H1 (cell line): ENCODE data around the gene ST8SIA2. TPM values are rescaled to one million over a fixed set of nuclear protein-coding genes. Genes with fewer than 3 reads are reported as not detected.

Experiments used
- CTCF ChIA-PET: fragments of 300-600 bp; sonication (Branson Sonifier 250); formaldehyde crosslinking; loops from one replicate; lab custom pipeline; 2021; ENCODE audit not compliant: partially characterized antibody; lab: Charles Lee
- POLR2A ChIA-PET: fragments of 300-600 bp; sonication (Branson Sonifier 250); formaldehyde crosslinking; loops from one replicate; lab custom pipeline; 2021; ENCODE audit warnings: inconsistent platforms; ENCODE audit not compliant: partially characterized antibody; lab: Charles Lee
- DNase-seq, 2 experiments: peaks; one replicate each; pipeline versions ENCODE4 v3.0.0 to v3.0.0-alpha.2; 2010 to 2022; ENCODE audit warnings: low spot score in 2 of 2, low read depth in 1 of 2, mixed read lengths in 1 of 2
- FAIRE-seq: peaks from 2 replicates; lab custom pipeline; 2011; peaks lifted over from hg19 to GRCh38; lab: Jason Lieb, UNC
- H2AFZ ChIP-seq: 2 replicates; pipeline ENCODE4 v1.8.1; 2012; ENCODE audit warnings: low read length, inconsistent platforms
- H2AK5ac ChIP-seq: 2 replicates; pipeline ENCODE4 v1.6.1; 2013; ENCODE audit warnings: low read depth, low read length
- H2BK120ac ChIP-seq: replicated peaks from 2 replicates; pipeline ENCODE3; 2013; ENCODE audit warnings: low read depth, low read length, inconsistent platforms
- H2BK12ac ChIP-seq: 2 replicates; pipeline ENCODE4 v1.6.1; 2013; ENCODE audit warnings: low read depth, low read length
- H2BK15ac ChIP-seq: 2 replicates; pipeline ENCODE4 v1.6.1; 2013; ENCODE audit warnings: low read length
- H2BK20ac ChIP-seq: 2 replicates; pipeline ENCODE4 v1.6.1; 2013; ENCODE audit warnings: low read length
- H2BK5ac ChIP-seq: 2 replicates; pipeline ENCODE4 v1.6.1; 2013; ENCODE audit warnings: low read depth, low read length
- H3K14ac ChIP-seq: 2 replicates; pipeline ENCODE4 v1.6.1; 2013; ENCODE audit warnings: inconsistent platforms; ENCODE audit not compliant: insufficient read length
- H3K18ac ChIP-seq: 2 replicates; pipeline ENCODE4 v1.6.1; 2013; ENCODE audit warnings: low read length; ENCODE audit errors: extremely low read depth
- H3K23ac ChIP-seq: 2 replicates; pipeline ENCODE4 v1.6.1; 2013; ENCODE audit warnings: inconsistent platforms; ENCODE audit not compliant: insufficient read length
- H3K23me2 ChIP-seq: 2 replicates; pipeline ENCODE4 v1.6.1; 2013; ENCODE audit warnings: low read depth, low read length
- H3K27ac ChIP-seq: 2 replicates; pipeline ENCODE4 v1.6.1; 2011; ENCODE audit warnings: low read depth, low read length, inconsistent platforms
- H3K27me3 ChIP-seq, 4 experiments: replicated peaks in 1 of 4; 1 replicate in 1 of 4; 2 replicates in 3 of 4; pipeline versions ENCODE4 v1.6.1 to v1.8.1; 2011 to 2013; ENCODE audit warnings: low read length in 3 of 4, mild to moderate bottlenecking in 3 of 4, inconsistent platforms in 2 of 4, mixed read lengths in 2 of 4, moderate library complexity in 1 of 4; ENCODE audit not compliant: control insufficient read depth in 3 of 4, insufficient read depth in 3 of 4; ENCODE audit errors: extremely low read depth in 1 of 4
- H3K36me3 ChIP-seq, 4 experiments: 2 replicates each; pipeline versions ENCODE4 v1.6.1 to v1.8.1; 2011 to 2013; ENCODE audit warnings: mild to moderate bottlenecking in 4 of 4, low read length in 3 of 4, moderate library complexity in 2 of 4, control low read depth in 1 of 4, inconsistent platforms in 1 of 4; ENCODE audit not compliant: insufficient read depth in 4 of 4, control insufficient read depth in 2 of 4
- H3K4ac ChIP-seq: replicated peaks from 2 replicates; pipeline ENCODE3; 2013; ENCODE audit warnings: low read length, low read depth, mixed read lengths, inconsistent platforms; ENCODE audit not compliant: insufficient read length
- H3K4me1 ChIP-seq, 4 experiments: replicated peaks in 1 of 4; 1 replicate in 1 of 4; 2 replicates in 3 of 4; pipeline versions ENCODE4 v1.6.1 to v1.8.1; 2011 to 2013; ENCODE audit warnings: low read length in 3 of 4, inconsistent platforms in 2 of 4, mixed read lengths in 1 of 4; ENCODE audit not compliant: insufficient read depth in 4 of 4, control insufficient read depth in 3 of 4
- H3K4me2 ChIP-seq, 2 experiments: 2 replicates each; pipeline versions ENCODE4 v1.6.1 to v1.8.1; 2011 to 2013; ENCODE audit warnings: low read depth in 2 of 2, low read length in 2 of 2, control low read depth in 1 of 2, inconsistent platforms in 1 of 2, mild to moderate bottlenecking in 1 of 2; ENCODE audit not compliant: insufficient read depth in 1 of 2
- H3K4me3 ChIP-seq, 4 experiments: fragments of 200-600, 300-600 bp in 1 of 4; sonication (generic), shearing (Covaris generic), sonication (Bioruptor Twin) in 1 of 4; 2 replicates each; pipeline versions ENCODE4 v1.5.1 to v1.8.1; 2011 to 2016; ENCODE audit warnings: low read length in 4 of 4, low read depth in 3 of 4, control low read depth in 2 of 4, inconsistent platforms in 2 of 4, mild to moderate bottlenecking in 2 of 4, mixed read lengths in 1 of 4, moderate library complexity in 1 of 4; ENCODE audit not compliant: insufficient read depth in 2 of 4; ENCODE audit errors: extremely low read depth in 1 of 4
- H3K56ac ChIP-seq: replicated peaks from 2 replicates; pipeline ENCODE3; 2013; ENCODE audit warnings: low read depth, mild to moderate bottlenecking, mixed read lengths, low read length, inconsistent platforms; ENCODE audit not compliant: insufficient read length
- H3K79me1 ChIP-seq: 2 replicates; pipeline ENCODE4 v1.6.1; 2013; ENCODE audit warnings: low read depth, low read length, control low read depth
- H3K79me2 ChIP-seq, 2 experiments: 2 replicates each; pipeline versions ENCODE4 v1.6.1 to v1.8.1; 2012 to 2013; ENCODE audit warnings: low read length in 2 of 2, mild to moderate bottlenecking in 2 of 2, inconsistent platforms in 1 of 2; ENCODE audit not compliant: insufficient read depth in 2 of 2, control insufficient read depth in 1 of 2
- H3K9ac ChIP-seq, 4 experiments: replicated peaks in 1 of 4; 1 replicate in 1 of 4; 2 replicates in 3 of 4; pipeline versions ENCODE4 v1.6.1 to v1.8.1; 2011 to 2013; ENCODE audit warnings: low read depth in 3 of 4, low read length in 3 of 4, control low read depth in 2 of 4, mild to moderate bottlenecking in 2 of 4, moderate library complexity in 2 of 4, inconsistent platforms in 1 of 4; ENCODE audit errors: extremely low read depth in 1 of 4
- H3K9me3 ChIP-seq, 2 experiments: 2 replicates each; pipeline versions ENCODE4 v1.6.1 to v1.8.1; 2012 to 2013; ENCODE audit warnings: mild to moderate bottlenecking in 2 of 2, moderate library complexity in 2 of 2, control low read depth in 1 of 2, inconsistent platforms in 1 of 2, low read depth in 1 of 2, low read length in 1 of 2, mixed read lengths in 1 of 2; ENCODE audit not compliant: insufficient read depth in 2 of 2
- H4K20me1 ChIP-seq, 2 experiments: replicated peaks in 1 of 2; 2 replicates each; pipeline versions ENCODE3 to v1.8.1; 2011 to 2013; ENCODE audit warnings: inconsistent platforms in 2 of 2, low read length in 2 of 2, mild to moderate bottlenecking in 1 of 2; ENCODE audit not compliant: insufficient read depth in 2 of 2, control insufficient read depth in 1 of 2
- H4K5ac ChIP-seq: 2 replicates; pipeline ENCODE4 v1.6.1; 2013; ENCODE audit warnings: low read length, low read depth, mixed read lengths, inconsistent platforms; ENCODE audit not compliant: insufficient read length
- H4K8ac ChIP-seq: 2 replicates; pipeline ENCODE4 v1.8.0; 2013; ENCODE audit warnings: mild to moderate bottlenecking, moderate library complexity, low read length, inconsistent platforms; ENCODE audit not compliant: insufficient read depth; ENCODE audit errors: extremely low read depth
- H4K91ac ChIP-seq: replicated peaks from 2 replicates; pipeline ENCODE3; 2013; ENCODE audit warnings: low read length, mixed read lengths, inconsistent platforms; ENCODE audit not compliant: insufficient read length
- ATF2 ChIP-seq: IDR thresholded peaks from 2 replicates; pipeline ENCODE4 v1.6.1; 2012; ENCODE audit warnings: low read length, inconsistent platforms
- CBX5 ChIP-seq: fragments of 300-800, 300-1000 bp; sonication (generic); IDR thresholded peaks from 2 replicates; pipeline ENCODE4 v1.7.1; 2016; ENCODE audit warnings: antibody characterized with exemption, low read length, low read depth
- CREB1 ChIP-seq: IDR thresholded peaks from 2 replicates; pipeline ENCODE4 v1.6.1; 2012; ENCODE audit warnings: inconsistent platforms
- EGR1 ChIP-seq: IDR thresholded peaks from 2 replicates; pipeline ENCODE4 v1.6.1; 2011; ENCODE audit warnings: low read depth, low read length, borderline replicate concordance
- EP300 ChIP-seq, 2 experiments: IDR thresholded peaks; 1 replicate in 1 of 2; 2 replicates in 1 of 2; pipeline ENCODE4 v1.6.1; 2011 to 2012; ENCODE audit warnings: low read depth in 2 of 2, low read length in 2 of 2, mild to moderate bottlenecking in 2 of 2, borderline replicate concordance in 1 of 2, inconsistent platforms in 1 of 2, moderate library complexity in 1 of 2
- JUND ChIP-seq: IDR thresholded peaks from 2 replicates; pipeline ENCODE4 v1.6.1; 2011; ENCODE audit warnings: mild to moderate bottlenecking, improper control_type of control experiment, low read length
- KDM1A ChIP-seq: fragments of 200-600, 300-600 bp; sonication (generic); IDR thresholded peaks from 2 replicates; pipeline ENCODE4 v1.7.1; 2016; ENCODE audit warnings: mild to moderate bottlenecking, low read length, borderline replicate concordance
- MAFK ChIP-seq: IDR thresholded peaks from 2 replicates; pipeline ENCODE4 v1.6.1; 2012; ENCODE audit warnings: low read depth, mild to moderate bottlenecking, improper control_type of control experiment, low read length
- NANOG ChIP-seq: IDR thresholded peaks from 2 replicates; pipeline ENCODE4 v1.6.1; 2011; ENCODE audit warnings: low read length, low read depth, mild to moderate bottlenecking, inconsistent platforms; ENCODE audit not compliant: insufficient read depth, poor library complexity, severe bottlenecking
- NRF1 ChIP-seq: IDR thresholded peaks from 2 replicates; pipeline ENCODE4 v1.6.1; 2011; ENCODE audit warnings: mild to moderate bottlenecking, low read depth, low read length, improper control_type of control experiment
- USF2 ChIP-seq: IDR thresholded peaks from 2 replicates; pipeline ENCODE4 v1.6.1; 2011; ENCODE audit warnings: low read length, improper control_type of control experiment
- WGBS, 2 experiments: shearing (Covaris generic) in 1 of 2; methylation state at CpG; one replicate each; pipeline versions ENCODE4 v1.1.6 to v1.1.7; 2013 to 2015; ENCODE audit warnings: low lambda C conversion rate in 2 of 2, mixed read lengths in 2 of 2, inconsistent platforms in 1 of 2, low coverage in 1 of 2, missing lambda C conversion rate in 1 of 2; ENCODE audit not compliant: insufficient replicate concordance in 2 of 2, insufficient coverage in 1 of 2, insufficient read length in 1 of 2; ENCODE audit errors: extremely low coverage in 1 of 2, missing lambda C conversion rate in 1 of 2; 5-methylcytosine and 5-hydroxymethylcytosine counted together
- polyA plus RNA-seq, 7 experiments: library from polyadenylated mRNA; depleted of rRNA in 3 of 7; stranded (reverse) in 5 of 7; unstranded in 2 of 7; fragments of >200 nt in 5 of 7; fragments of 200-250 nt in 2 of 7; gene quantifications; 1 replicate in 5 of 7; 2 replicates in 1 of 7; 4 replicates in 1 of 7; pipeline versions ENCODE4 v1.2.1 to v1.2.3, GENCODE V29; 2011 to 2013; ENCODE audit warnings: missing spikeins in 2 of 7, mixed read lengths in 2 of 7
- total RNA-seq: library from RNA; stranded (reverse); fragmentation: NEBNext Ultra II Directional; extraction: Animal tissue kit (Norgen Biotek cat#: 25700); gene quantifications from 2 replicates; pipeline ENCODE4 v1.2.1, GENCODE V29; 2021

Gene ST8SIA2
- total and polyA plus RNA-seq, 2 of the 8 experiments (the other 6 are each of a cell fraction or from before 2014, with no cell fraction given), result 3.0 to 4.5 TPM

- ChIA-PET CTCF (interaction anchor here (0.9 to 1.0 kb wide), 2 partner anchors 27 to 210 kb away, joined by 3 to 4 read pairs; no protein-coding TSS in a partner anchor), POLR2A (no interaction called here)
- H4K91ac ChIP-seq, result no peak overlapping the region
- no peak overlapping the region for H3K23ac ChIP-seq
- H3K4me1 ChIP-seq, result no peaks in the 10 kb centered on the region
- H3K4me2 ChIP-seq, result no peak overlapping the region
- no peaks in the 10 kb centered on the region for H3K23me2 ChIP-seq
- H2AFZ ChIP-seq, result no peak overlapping the region
- H2BK12ac ChIP-seq, result no peak overlapping the region
- no peak overlapping the region for H4K8ac ChIP-seq
- H2BK20ac ChIP-seq, result no peak overlapping the region
- H3K27me3 ChIP-seq, result no peaks in the 10 kb centered on the region
- no peaks in the 10 kb centered on the region; a peak in 1 of 8 replicates for H3K36me3 ChIP-seq
- H2BK5ac ChIP-seq, result no peak overlapping the region
- FAIRE-seq (no peak), DNase-seq (no peak)
- peaks cover 0 to 2% of the 10 kb centered on the region in 2 experiments for H4K20me1 ChIP-seq
- H3K56ac ChIP-seq, result no peak overlapping the region
- H3K9ac ChIP-seq, result no peak overlapping the region; a peak in 1 of 7 replicates
- H3K79me1 ChIP-seq, result no peaks in the 10 kb centered on the region
- no peaks in the 10 kb centered on the region for H3K9me3 ChIP-seq
- H3K4me3 ChIP-seq, result no peak overlapping the region
- H2AK5ac ChIP-seq, result no peak overlapping the region
- no peak overlapping the region for H2BK15ac ChIP-seq
- no peak overlapping the region for H4K5ac ChIP-seq
- WGBS, 2 experiments, result 91% methylated on average over 7 of the region's 7 CpGs; no CpG with 5 or more reads in 1 of the 2 experiments
- H3K79me2 ChIP-seq, result no peaks in the 10 kb centered on the region
- no peak overlapping the region for H3K18ac ChIP-seq
- no peak overlapping the region for H3K14ac ChIP-seq
- no peak overlapping the region for H2BK120ac ChIP-seq
- H3K4ac ChIP-seq, result no peak overlapping the region
- H3K27ac ChIP-seq, result no peak overlapping the region
- TF ChIP-seq EP300 (IDR thresholded peaks at IDR 0.05; ENCODE audit: borderline replicate concordance in 1 of 2, low read depth in 2 of 2, low read length in 2 of 2) (no peak), NANOG (no peak), EGR1 (no peak), CBX5 (no peak), JUND (no peak), USF2 (no peak), MAFK (no peak), ATF2 (no peak), NRF1 (no peak), KDM1A (no peak), CREB1 (no peak)
Measured at GRCh38 chr15:92455271-92455670, 61.6 kb downstream of the ST8SIA2 start.
